Common myeloid progenitor, CD34-positive (primary cell): ENCODE results near the gene TEX11.
A peak's percentile ranks its signal among the peaks of the same experiment; 100 is the strongest.
"Not testable (repeated sequence)": the region's sequence is repeated elsewhere in the genome, so short reads cannot be mapped to it uniquely, and the experiment has no call there.

Source experiments
- CTCF ChIA-PET: fragments of 350-600 bp; sonication (Branson Sonifier 250); formaldehyde crosslinking; loops from one replicate; lab custom pipeline; 2021; ENCODE audit warnings: antibody characterized with exemption; lab: Charles Lee
- POLR2A ChIA-PET: fragments of 350-600 bp; sonication (Branson Sonifier 250); formaldehyde crosslinking; loops from one replicate; lab custom pipeline; 2021; ENCODE audit warnings: antibody characterized with exemption; lab: Charles Lee
- DNase-seq, 3 donors: peaks; one replicate each; pipeline versions ENCODE4 v3.0.0 to v3.0.0-alpha.2; 2013
- H3K27ac ChIP-seq, 2 experiments: 1 replicate in 1 of 2; 2 replicates in 1 of 2; pipeline ENCODE4 v1.7.0; 2013; ENCODE audit warnings: inconsistent platforms in 2 of 2, low read length in 2 of 2, mild to moderate bottlenecking in 2 of 2, low read depth in 1 of 2, moderate library complexity in 1 of 2; ENCODE audit not compliant: severe bottlenecking in 2 of 2, insufficient read depth in 1 of 2, poor library complexity in 1 of 2
- H3K27me3 ChIP-seq, 5 experiments: replicated peaks in 2 of 5; 1 replicate in 3 of 5; 2 replicates in 2 of 5; pipeline versions ENCODE4 v1.6.1 to v1.7.0; 2013; ENCODE audit warnings: low read length in 4 of 5, mild to moderate bottlenecking in 2 of 5, moderate library complexity in 2 of 5, inconsistent platforms in 1 of 5; ENCODE audit not compliant: insufficient read depth in 5 of 5, control insufficient read depth in 4 of 5
- H3K36me3 ChIP-seq, 4 experiments: 1 replicate in 2 of 4; 2 replicates in 2 of 4; pipeline versions ENCODE4 v1.6.1 to v1.7.0; 2013; ENCODE audit warnings: low read length in 3 of 4, control low read depth in 1 of 4, mild to moderate bottlenecking in 1 of 4; ENCODE audit not compliant: control insufficient read depth in 4 of 4, insufficient read depth in 4 of 4
- H3K4me1 ChIP-seq, 4 experiments: 1 replicate in 3 of 4; 2 replicates in 1 of 4; pipeline versions ENCODE4 v1.6.1 to v1.7.1; 2013; ENCODE audit warnings: low read length in 3 of 4, mild to moderate bottlenecking in 3 of 4, control low read depth in 1 of 4, inconsistent platforms in 1 of 4, moderate library complexity in 1 of 4; ENCODE audit not compliant: control insufficient read depth in 4 of 4, insufficient read depth in 4 of 4; ENCODE audit errors: control extremely low read depth in 1 of 4
- H3K4me3 ChIP-seq, 7 experiments: 1 replicate in 4 of 7; 2 replicates in 3 of 7; pipeline versions ENCODE4 v1.5.1 to v1.7.0; 2013; ENCODE audit warnings: mild to moderate bottlenecking in 7 of 7, low read length in 6 of 7, moderate library complexity in 6 of 7, inconsistent platforms in 2 of 7, low read depth in 2 of 7, control low read depth in 1 of 7; ENCODE audit not compliant: insufficient read depth in 4 of 7, control insufficient read depth in 1 of 7; ENCODE audit errors: extremely low read depth in 1 of 7
- H3K9me3 ChIP-seq, 5 experiments: 1 replicate in 4 of 5; 2 replicates in 1 of 5; pipeline versions ENCODE4 v1.6.1 to v1.7.1; 2013; ENCODE audit warnings: low read length in 4 of 5, mild to moderate bottlenecking in 2 of 5, inconsistent platforms in 1 of 5, low read depth in 1 of 5, moderate library complexity in 1 of 5; ENCODE audit not compliant: control insufficient read depth in 4 of 5, insufficient read depth in 2 of 5; ENCODE audit errors: control extremely low read depth in 1 of 5
- WGBS: methylation state at CpG from one replicate; pipeline ENCODE4 v1.1.5; 2013; ENCODE audit not compliant: insufficient coverage; 5-methylcytosine and 5-hydroxymethylcytosine counted together

The TEX11 gene

GRCh38 chrX:70826715-70827114, 81.8 kb downstream of the TEX11 start:
- POLR2A ChIA-PET, result no interaction called here
- CTCF ChIA-PET, result no interaction called here
- WGBS, result 83% methylated on average over 1 of the region's 3 CpGs
- no peak overlapping the region for H3K4me3 ChIP-seq
- H3K4me1 ChIP-seq, result no peaks in the 10 kb centered on the region
- H3K36me3 ChIP-seq, result no peaks in the 10 kb centered on the region
- H3K27ac ChIP-seq, result no peak overlapping the region
- H3K27me3 ChIP-seq, result no peaks in the 10 kb centered on the region
- H3K9me3 ChIP-seq, result no peaks in the 10 kb centered on the region
- no peak for DNase-seq

GRCh38 chrX:70825366-70825765, 83.1 kb downstream of the TEX11 start:
- DNase-seq, result no peak
- H3K36me3 ChIP-seq, result no peaks in the 10 kb centered on the region
- H3K27me3 ChIP-seq, result no peaks in the 10 kb centered on the region
- no peaks in the 10 kb centered on the region for H3K4me1 ChIP-seq
- WGBS, result no CpG with 5 or more reads among the region's 4 CpGs
- no peak overlapping the region for H3K4me3 ChIP-seq
- peaks cover 0 to 3% (median 0%) of the 10 kb centered on the region in 5 experiments for H3K9me3 ChIP-seq
- ChIA-PET CTCF (no interaction called here), POLR2A (no interaction called here)
- H3K27ac ChIP-seq, result no peak overlapping the region

DNA sequence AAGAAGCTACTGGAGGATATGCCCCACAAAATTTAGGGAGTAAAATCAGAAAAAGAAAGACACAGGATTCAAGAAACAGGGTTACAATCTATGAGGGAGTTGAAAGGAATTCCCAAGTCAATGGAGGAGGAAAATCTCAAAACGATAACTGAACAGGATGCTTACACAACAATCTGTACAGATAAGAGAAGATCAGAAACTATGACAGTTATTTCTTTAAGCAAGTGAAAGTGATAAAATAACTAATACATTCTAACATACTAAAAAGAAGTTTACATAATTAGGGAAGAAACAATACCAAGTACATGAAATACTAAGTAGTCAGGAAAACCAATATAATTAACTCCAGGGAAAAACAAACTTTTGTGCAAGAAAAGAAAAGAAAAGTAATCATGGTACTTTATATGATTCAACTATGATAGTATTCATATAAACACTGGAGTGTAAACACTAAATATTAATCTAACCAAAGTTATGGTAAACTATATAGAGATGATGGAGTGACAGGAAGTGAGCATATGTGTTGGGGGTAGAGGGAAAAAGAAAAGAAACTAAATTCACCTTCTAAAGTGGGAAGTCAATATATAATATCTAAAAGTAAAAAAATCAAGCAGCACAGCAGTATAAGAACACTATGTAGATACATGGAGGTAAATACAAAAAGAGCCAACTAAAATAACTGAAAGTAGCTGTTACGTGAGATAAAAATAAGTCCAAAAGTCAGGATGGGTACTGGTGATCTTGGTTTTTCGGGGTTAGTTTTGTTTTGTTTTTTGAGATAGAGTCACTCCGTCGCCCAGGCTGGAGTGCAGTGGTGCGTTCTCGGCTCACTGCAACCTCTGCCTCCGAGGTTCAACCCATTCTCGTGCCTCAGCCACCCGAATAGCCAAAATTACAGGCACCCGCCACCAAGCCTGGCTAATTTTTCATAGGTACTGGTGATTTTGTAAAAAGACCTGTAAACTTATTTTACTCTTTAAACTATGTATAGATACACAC, 99.3 kb downstream of the TEX11 start:
- H3K9me3 ChIP-seq, result no peaks in the 10 kb centered on the region
- H3K36me3 ChIP-seq, result no peaks in the 10 kb centered on the region
- no peaks in the 10 kb centered on the region for H3K4me1 ChIP-seq
- H3K27ac ChIP-seq, result no peak overlapping the region
- WGBS, result 87% methylated on average over 7 of the region's 11 CpGs
- ChIA-PET POLR2A (no interaction called here), CTCF (no interaction called here)
- DNase-seq, result no peak
- H3K27me3 ChIP-seq, result no peaks in the 10 kb centered on the region
- H3K4me3 ChIP-seq, result no peak overlapping the region

DNA sequence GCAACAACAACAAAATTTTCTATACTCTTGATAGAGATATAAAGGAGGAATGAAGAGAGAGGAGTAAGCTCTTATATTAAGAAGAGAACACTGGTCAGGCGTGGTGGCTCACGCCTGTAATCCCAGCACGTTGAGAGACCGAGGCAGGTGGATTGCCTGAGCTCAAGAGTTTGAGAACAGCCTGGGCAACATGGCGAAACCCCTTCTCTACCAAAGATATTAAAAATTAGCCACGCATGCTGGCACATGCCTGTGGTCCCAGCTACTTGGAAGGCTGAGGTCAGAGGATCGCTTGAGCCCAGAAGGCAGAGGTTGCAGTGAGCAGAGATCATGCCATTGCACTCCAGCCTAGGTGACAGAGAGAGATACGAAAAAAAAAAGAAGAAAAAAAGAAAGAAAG, 102.4 kb downstream of the TEX11 start:
- Histone ChIP-seq H3K36me3 (no peaks in the 10 kb centered on the region), H3K4me1 (no peaks in the 10 kb centered on the region), H3K27me3 (peaks cover 0 to 3% (median 0%) of the 10 kb centered on the region in 5 experiments), H3K27ac (no peak overlapping the region), H3K9me3 (no peaks in the 10 kb centered on the region), H3K4me3 (no peak overlapping the region)
- DNase-seq, result no peak
- WGBS, result 87% methylated on average over 6 of the region's 8 CpGs
- ChIA-PET POLR2A (interaction anchor here (0.7 kb wide), 1 partner anchor 29 kb away, joined by 3 read pairs; no protein-coding TSS in a partner anchor), CTCF (no interaction called here)

GRCh38 chrX:70796742-70797141, 111.8 kb downstream of the TEX11 start:
- H3K36me3 ChIP-seq, H3K9me3 ChIP-seq, CTCF ChIA-PET, H3K27ac ChIP-seq, H3K27me3 ChIP-seq, H3K4me1 ChIP-seq, POLR2A ChIA-PET, H3K4me3 ChIP-seq, DNase-seq: not testable (repeated sequence)
- WGBS, result no CpG with 5 or more reads among the region's 1 CpG

DNA sequence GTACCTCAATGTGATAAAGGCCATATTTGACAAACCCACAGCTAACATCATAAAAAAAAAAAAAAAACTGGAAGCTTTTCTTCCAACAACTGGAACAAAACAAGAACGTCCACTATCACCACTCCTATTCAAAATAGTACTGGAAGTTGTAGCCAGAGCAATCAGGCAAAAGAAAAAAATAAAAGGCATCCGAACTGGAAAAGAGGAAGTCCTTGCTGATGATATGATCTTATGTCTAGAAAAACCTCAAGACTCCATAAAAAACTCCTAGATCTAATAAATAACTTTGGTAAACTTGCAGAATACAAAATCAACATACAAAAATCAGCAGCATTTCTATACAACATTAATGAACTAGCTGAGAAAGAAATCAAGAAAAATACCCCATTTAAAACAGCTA, 134.3 kb downstream of the TEX11 start:
- H3K27ac ChIP-seq, result no peak overlapping the region
- H3K36me3 ChIP-seq, result no peaks in the 10 kb centered on the region
- peaks cover 0 to 2% (median 0%) of the 10 kb centered on the region in 5 experiments for H3K27me3 ChIP-seq
- whole genome bisulfite sequencing, result no CpG with 5 or more reads among the region's 2 CpGs
- peak; percentile 3 to 28 (median 18) for DNase-seq
- H3K4me3 ChIP-seq, result no peak overlapping the region
- no peaks in the 10 kb centered on the region for H3K4me1 ChIP-seq
- CTCF ChIA-PET, result no interaction called here
- POLR2A ChIA-PET, result interaction anchor here (0.6 kb wide), 1 partner anchor 13 kb away, joined by 7 read pairs; no protein-coding TSS in a partner anchor
- H3K9me3 ChIP-seq, result no peaks in the 10 kb centered on the region

DNA sequence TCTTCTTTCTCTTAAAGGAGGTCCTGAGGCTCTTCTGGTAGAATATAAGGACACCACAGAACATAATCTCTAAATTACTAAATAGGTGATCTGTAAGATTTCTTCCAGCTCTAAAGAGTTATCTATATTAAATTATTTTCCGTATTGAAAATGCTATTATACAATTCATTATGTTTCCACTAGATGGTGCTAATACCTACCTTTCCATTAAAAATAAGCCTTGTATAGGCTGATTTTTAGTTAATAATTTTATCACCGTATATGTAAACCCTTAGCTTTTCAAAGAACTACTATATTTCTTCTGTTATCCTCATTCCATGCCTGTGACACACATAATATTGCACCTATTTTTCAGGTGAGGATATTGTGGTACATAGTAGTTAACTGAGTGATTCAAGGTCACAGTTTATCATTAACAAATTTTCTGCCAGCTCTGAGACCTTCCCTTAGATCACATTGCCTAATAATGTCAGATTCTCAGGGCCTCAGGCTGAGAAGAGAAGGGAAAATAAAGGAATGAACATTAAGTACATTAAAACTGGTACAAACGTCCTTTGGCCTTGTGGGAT, 138.8 kb downstream of the TEX11 start:
- Histone ChIP-seq H3K27ac (no peak overlapping the region), H3K4me3 (no peak overlapping the region), H3K4me1 (no peaks in the 10 kb centered on the region), H3K27me3 (no peaks in the 10 kb centered on the region), H3K9me3 (no peaks in the 10 kb centered on the region), H3K36me3 (no peaks in the 10 kb centered on the region)
- peak; percentile 2 to 13 (median 4) for DNase-seq
- no CpG with 5 or more reads among the region's 3 CpGs for WGBS
- CTCF ChIA-PET, result no interaction called here
- POLR2A ChIA-PET, result no interaction called here
